GM21786 (cell line): ENCODE measurements around the gene GALNT12.

ENCODE experiments used
- ATAC-seq: cut with Tn5 transposase; IDR thresholded peaks from one replicate; pipeline ENCODE4 v1.9.1; 2021; ENCODE audit not compliant: unreplicated experiment

Gene GALNT12

DNA sequence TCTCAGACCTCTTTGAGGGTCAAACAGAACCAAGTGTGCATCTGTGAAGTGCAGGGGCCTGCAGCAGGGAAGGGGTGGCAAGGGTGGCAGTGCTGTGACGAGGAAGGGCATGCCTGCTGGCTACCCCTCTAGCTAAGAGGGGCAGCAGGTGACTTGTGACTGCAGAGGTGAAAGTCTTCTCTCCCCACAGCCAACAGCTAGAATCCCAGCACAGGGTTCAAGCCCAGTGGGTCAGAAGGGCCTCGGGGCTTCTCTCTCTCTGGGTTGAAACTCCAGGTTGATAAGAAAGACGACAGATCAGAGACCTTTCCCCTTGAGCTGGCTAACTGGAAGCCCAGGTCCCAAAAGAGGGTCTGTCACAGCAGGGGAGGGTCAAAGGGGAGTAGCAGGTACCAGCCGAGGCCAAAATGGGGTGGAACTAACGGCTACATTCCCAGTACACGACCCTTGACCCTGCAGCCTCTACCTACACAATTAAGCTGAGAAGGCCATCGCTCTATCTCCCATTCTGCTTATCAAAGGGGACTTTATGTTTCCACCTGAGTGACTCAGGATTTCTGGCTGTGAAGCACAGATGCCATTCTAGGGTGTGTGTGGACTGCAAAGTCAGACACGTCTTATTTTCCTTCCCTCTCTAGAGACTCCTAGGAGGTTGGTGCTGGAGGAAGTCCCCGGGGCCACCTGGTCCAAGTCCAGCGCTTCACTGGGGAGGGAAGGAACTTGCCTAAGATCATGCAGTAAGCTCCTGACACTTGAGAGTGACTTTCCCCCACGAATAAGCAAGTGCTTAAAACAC lies 25.7 kb upstream of the GALNT12 start:
- ATAC-seq, result no peak

DNA sequence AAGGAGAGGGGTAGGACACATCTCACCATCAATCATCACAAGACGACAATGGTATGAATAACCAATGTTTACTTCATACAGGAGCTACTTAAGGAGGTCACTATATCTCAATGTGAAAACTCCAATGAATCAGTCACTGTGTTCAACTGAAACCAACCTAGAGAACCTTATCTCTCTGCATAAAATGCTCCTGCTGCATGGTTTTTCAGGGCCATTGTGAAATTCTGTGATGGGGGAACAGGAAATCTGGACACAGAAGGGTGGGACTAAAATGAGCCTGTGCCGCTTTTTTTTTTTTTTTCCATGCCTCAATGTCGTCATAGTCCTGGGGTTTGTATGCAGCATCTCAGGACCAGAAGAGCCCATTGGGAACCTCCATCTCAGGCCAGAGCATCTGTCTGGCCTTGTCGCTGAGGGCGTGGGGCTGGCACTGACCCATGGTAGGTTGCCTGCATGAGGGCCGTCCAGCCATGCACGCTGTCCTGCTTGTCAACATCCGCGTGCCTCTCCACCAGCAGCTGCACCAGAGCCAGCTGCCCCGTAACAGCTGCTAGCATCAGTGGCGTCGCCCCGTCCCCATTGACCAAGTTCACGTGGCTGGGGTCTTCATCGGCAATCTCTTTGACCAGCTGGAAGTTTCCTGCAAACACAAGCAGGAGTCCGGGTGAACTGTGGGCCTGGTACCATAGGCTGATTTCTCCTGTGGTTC lies 23.8 kb upstream of the GALNT12 start:
- no peak for ATAC-seq

DNA sequence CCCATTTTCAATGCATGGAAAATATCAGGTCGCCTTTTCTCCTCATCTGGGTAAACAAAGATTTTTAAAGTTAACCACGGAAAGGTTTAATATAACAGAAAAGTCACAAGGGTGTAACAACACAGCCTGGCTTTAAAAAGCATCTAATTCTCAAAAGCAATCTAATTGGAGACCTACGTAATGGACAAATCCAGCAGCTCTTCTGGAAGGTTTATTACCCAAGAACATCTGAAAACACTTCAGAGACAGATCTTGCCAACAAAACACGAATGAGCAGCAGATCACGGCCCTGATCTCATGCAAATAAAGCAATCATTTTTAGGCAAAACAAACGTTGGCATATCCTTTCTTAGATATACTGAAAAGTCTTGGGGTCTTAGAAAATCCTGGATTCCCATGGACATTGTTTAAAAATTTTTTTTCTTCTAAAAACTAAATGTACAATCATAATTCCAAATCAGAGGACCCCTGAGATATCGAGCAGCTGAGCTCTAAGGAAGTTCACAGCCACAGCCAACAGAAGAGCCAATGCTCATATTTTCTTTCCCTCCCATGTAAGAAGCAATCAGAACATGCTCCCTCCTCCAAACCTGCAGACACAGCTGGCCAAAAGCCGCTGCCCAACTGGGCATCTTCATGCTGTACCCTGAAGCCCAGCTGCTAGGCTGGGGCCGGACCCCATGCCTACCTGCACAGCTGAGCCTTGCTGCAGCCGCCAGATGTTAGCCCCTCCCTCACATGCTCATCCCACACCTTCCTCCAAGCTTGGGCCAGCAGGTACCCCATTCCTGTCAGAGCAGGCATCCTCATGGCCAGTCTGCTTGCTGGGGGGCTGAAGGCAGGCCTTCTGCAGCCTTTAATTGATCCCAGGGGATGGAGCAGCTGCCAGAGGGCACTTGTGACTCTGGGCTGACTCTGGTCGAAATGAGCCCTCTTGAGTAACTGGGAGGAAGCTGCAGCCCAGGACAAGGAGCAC lies 22.4 kb upstream of the GALNT12 start:
- no peak for ATAC-seq

GRCh38 chr9:98786750-98787510 lies 20.5 kb upstream of the GALNT12 start:
- no peak for ATAC-seq

- no peak for ATAC-seq
Measured at GRCh38 chr9:98787766-98788335, 19.6 kb upstream of the GALNT12 start.

- ATAC-seq, result no peak
Measured at GRCh38 chr9:98789483-98790133, 17.9 kb upstream of the GALNT12 start.

DNA sequence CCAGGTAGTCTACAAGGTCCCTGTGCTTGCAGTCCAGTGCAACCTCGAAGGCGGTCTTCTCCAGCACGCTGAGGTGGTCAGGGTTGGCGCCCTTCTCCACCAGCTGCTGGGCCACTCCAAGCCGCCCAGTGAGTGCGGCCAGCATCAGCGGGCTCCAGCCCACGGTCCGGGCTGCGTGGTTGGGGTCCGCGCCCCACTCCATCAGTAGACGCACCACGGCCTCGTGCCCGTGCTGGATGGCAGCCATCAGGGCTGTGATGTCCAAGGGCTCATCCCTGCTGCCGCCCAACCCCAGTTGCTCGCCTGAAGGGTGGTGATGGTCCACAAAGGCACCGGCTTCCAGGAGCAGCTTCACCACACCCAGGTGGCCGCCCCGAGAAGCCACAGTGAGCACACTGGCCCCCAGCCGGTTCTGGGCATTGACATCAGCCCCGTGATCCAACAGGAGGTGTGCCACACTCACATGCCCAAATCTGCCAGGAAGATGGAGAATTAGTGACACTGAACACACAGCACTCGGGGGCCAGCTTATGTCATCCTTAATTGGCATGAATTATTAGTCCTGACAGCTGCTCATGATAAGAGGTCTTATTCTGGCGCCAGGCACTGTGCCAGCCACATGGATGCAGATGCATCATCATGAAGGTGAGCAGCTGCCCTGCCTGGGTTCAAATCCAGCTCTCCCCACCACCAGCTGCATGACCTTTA lies 17.2 kb upstream of the GALNT12 start:
- ATAC-seq, result no peak

DNA sequence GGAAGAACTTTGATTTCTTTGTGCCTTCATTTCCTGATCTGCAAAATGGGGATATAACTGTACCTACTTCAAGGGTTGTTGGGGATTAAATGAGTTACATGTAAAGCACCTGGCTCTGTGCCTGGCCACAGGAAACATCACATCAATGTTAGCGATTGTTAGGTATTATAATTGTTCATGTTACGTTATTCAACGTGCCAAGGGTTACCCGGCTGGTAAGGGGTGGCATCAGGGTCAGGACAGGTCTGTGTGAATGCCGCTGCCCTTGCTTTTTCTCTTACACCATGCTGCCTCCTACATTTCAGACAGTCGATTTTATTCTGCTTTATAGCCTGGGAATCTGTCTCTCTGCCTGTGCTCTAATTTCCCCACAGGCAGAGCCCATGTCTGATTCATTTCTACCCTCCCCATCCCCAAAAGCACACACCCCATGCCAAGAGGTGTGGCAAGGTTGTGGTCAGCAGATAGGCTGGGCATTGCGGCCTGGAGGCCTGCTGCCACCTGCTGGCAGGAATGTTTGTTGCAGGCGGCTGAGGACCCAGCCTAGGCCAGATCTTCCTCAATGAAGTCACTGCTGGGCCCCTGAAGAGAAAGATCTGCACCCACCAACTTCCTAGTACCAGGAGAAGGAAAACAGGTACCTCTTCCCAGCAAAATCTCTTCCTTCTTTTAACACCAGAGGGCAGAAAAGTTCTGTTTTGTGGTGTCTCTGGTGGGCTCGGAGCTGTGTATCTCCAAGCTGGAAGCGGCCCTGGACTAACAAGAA lies 16.4 kb upstream of the GALNT12 start:
- ATAC-seq, result no peak

- ATAC-seq, result no peak
Measured at GRCh38 chr9:98791608-98792490, 15.6 kb upstream of the GALNT12 start.

GRCh38 chr9:98793031-98793430 lies 14.4 kb upstream of the GALNT12 start:
- ATAC-seq, result no peak

- ATAC-seq, result no peak
Measured at GRCh38 chr9:98794802-98795201, 12.7 kb upstream of the GALNT12 start.

GRCh38 chr9:98795295-98795955 lies 12.0 kb upstream of the GALNT12 start:
- ATAC-seq, result no peak

DNA sequence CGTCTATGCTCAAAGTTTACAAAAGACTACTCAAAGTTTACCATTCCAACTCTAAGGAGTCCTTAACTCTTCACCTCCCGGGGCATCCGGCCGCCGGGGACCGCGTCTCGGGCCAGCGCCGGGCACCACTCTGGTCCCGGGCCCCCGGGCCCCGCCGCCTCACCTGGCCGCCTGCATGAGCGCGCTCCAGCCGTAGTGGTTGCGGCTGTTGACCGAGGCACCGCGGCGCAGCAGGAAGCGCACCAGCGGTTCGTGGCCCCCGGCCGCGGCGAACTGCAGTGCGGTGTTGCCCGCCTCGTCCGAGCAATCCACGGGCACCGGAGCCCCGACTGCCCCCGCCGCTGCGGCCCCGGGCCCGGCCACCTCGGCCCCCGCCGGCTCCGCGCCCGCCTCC lies 11.5 kb upstream of the GALNT12 start:
- peak; percentile 33 for ATAC-seq

- ATAC-seq, result peak; percentile 92
Measured at GRCh38 chr9:98796364-98797101, 10.9 kb upstream of the GALNT12 start, which contains the start of gene ANKS6. Gene ANKS6, minus strand, starts transcription at chr9:98796555. Its CDS starts 64 bp downstream, at chr9:98796491.

GRCh38 chr9:98797491-98797890 lies 10.0 kb upstream of the GALNT12 start:
- no peak for ATAC-seq

- no peak for ATAC-seq
Measured at GRCh38 chr9:98798254-98798653, 9.2 kb upstream of the GALNT12 start.
